NCI-H2196 treated with DMSO at 0.1 percent for 48 hours (cell line): ENCODE measurements around the gene MLX.
"Not testable (repeated sequence)": the region's sequence is repeated elsewhere in the genome, so short reads cannot be mapped to it uniquely, and the experiment has no call there.

Source experiments
- DNase-seq: peaks from one replicate; lab custom pipeline; 2025; ENCODE audit not compliant: unreplicated experiment; lab: John Stamatoyannopoulos, UW

MLX gene

GRCh38 chr17:42617956-42618431 is 51.1 kb downstream of the MLX start:
- no peak for DNase-seq

- DNase-seq: peak; percentile 52
These were observed 51.7 kb downstream of the MLX start for GRCh38 chr17:42618442-42619150.

GRCh38 chr17:42621987-42622386 is 55.1 kb downstream of the MLX start:
- DNase-seq: not testable (repeated sequence)
